ENCODE measurements around the gene SH3PXD2A. TPM values are rescaled to one million over a fixed set of nuclear protein-coding genes. Genes with fewer than 3 reads are reported as not detected.

Gene SH3PXD2A
- total and polyA plus RNA-seq, 12 donors: 5.7 to 34.5 (median 19.2) TPM

DNA sequence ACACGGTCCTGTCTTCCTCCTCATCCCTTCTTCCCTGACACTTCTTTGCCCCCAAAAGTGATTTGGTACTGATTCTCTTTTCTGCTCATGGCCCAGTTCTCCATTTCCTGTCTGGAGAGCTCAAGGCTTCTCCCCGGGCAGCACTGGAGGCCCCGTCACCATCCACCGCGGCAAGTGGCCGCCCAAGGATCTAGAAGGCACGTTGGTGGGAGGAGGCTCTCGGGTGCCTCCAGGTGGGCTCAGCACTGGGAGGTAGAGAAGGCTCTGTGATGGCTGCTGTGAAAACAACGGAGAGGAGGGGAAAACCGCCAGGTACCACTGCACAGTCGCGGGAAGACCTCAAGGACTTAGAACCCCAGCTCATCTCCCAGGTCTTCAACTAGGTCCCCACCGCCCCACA lies 227.5 kb downstream of the SH3PXD2A start:
- H3K36me3 ChIP-seq (replicated peaks in 1 of 2): peaks cover 0 to 45% of the 10 kb centered on the region in 2 donors
- no peak overlapping the region for H3K27ac ChIP-seq
- intact Hi-C loops (cut with DNase I): no loop called here
- H3K4me3 ChIP-seq: no peak overlapping the region
- no peaks in the 10 kb centered on the region for H3K9me3 ChIP-seq (replicated peaks in 1 of 3)
- no peak for DNase-seq
- 95 to 97% (median 96%) methylated on average over 9 to 13 of the region's 13 CpGs for WGBS, 4 donors
- H3K4me1 ChIP-seq (replicated peaks in 1 of 2): no peaks in the 10 kb centered on the region
- no peaks in the 10 kb centered on the region for H3K27me3 ChIP-seq
- no peak for TF ChIP-seq POLR2A (IDR thresholded peaks at IDR 0.05)
- TF ChIP-seq CTCF (IDR thresholded peaks at IDR 0.05): no peak

DNA sequence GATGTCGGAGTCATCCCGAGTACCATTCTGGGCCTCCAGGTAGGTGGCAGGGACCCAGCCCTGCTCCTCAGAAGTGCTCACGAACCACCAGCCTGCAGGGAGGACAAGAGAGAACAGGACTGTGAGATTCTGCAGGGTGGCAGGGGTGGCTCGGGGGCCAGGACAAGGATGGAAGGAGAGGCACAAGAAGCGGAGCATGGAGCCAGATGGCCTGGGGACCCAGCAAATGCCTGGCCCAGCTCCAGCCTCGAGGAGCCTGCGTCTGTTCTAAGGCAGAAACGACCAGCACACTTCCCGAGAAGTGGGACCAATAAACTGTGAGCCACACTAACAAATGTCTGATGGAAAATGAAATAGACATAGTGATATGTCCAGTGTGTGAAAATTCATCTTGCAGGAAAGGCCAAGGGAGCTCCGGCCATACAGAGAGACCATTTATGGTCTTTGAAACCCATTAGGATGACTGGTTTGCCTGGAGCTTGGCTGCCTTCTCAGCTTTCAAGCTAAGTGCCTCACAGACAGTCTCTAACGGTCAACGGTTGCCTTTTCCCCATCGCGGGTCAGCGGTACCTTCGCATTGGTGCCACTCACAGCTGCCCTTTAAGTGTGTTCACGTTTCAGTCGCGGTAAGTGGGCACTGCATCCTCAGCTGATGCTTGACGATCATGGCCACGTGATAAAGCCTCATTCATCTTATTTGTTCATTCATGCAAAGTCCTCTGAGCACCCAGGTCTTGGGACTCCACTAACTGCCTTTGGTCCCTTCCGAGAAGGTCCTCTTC lies 228.1 kb downstream of the SH3PXD2A start:
- H3K36me3 ChIP-seq (replicated peaks in 1 of 2): peaks cover 0 to 51% of the 10 kb centered on the region in 2 donors

DNA sequence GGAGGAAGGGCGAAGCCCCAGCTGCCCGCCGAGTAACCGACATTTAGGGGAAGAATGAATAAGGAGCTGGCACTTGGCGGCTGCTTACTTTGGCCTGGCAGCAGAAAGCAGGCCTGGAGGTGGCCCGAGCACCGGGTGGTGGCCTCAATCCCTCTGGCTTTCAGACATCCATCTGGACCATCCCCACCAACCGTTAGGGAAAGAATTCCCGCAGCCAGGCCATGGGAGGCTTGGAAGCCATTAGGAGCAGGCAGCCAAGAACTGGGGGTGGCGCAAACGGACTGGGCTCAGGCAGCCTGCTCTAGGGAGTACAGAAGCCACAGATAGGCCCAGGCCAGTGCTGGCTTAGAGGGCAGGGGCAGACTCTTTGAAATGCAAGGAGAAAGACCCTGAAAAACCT lies 229.2 kb downstream of the SH3PXD2A start:
- Histone ChIP-seq H3K27me3 (no peaks in the 10 kb centered on the region), H3K4me3 (no peak overlapping the region), H3K36me3 (replicated peaks in 1 of 2) (peaks cover 0 to 62% of the 10 kb centered on the region in 2 donors), H3K4me1 (replicated peaks in 1 of 2) (no peaks in the 10 kb centered on the region), H3K9me3 (replicated peaks in 1 of 3) (no peaks in the 10 kb centered on the region), H3K27ac (no peak overlapping the region)
- intact Hi-C loops (cut with DNase I): no loop called here
- no peak for DNase-seq
- TF ChIP-seq POLR2A (IDR thresholded peaks at IDR 0.05): no peak
- TF ChIP-seq CTCF (IDR thresholded peaks at IDR 0.05): no peak
- WGBS, 4 donors: 87 to 92% (median 89%) methylated on average over 6 to 11 of the region's 11 CpGs

More for the DNA sequence above, 228.1 kb downstream of the SH3PXD2A start:
- Histone ChIP-seq H3K9me3 (replicated peaks in 1 of 3) (no peaks in the 10 kb centered on the region), H3K4me1 (replicated peaks in 1 of 2) (no peaks in the 10 kb centered on the region), H3K4me3 (no peak overlapping the region), H3K27ac (no peak overlapping the region), H3K27me3 (no peaks in the 10 kb centered on the region)
- intact Hi-C loops (cut with DNase I): no loop called here
- DNase-seq: no peak
- no peak for TF ChIP-seq POLR2A (IDR thresholded peaks at IDR 0.05)
- TF ChIP-seq CTCF (IDR thresholded peaks at IDR 0.05): no peak
- WGBS, 4 donors: 88 to 93% (median 91%) methylated on average over 21 to 22 of the region's 22 CpGs

GRCh38 chr10:103622935-103623574 lies 232.3 kb downstream of the SH3PXD2A start:
- TF ChIP-seq POLR2A (IDR thresholded peaks at IDR 0.05): no peak
- no peak for TF ChIP-seq CTCF (IDR thresholded peaks at IDR 0.05)
- peaks cover 0 to 71% of the 10 kb centered on the region in 2 donors for H3K36me3 ChIP-seq (replicated peaks in 1 of 2)

More at GRCh38 chr10:103622935-103623574, 232.3 kb downstream of the SH3PXD2A start:
- DNase-seq: no peak
- H3K27ac ChIP-seq: peak overlapping the region in 1 of 5 donors; percentile 49
- H3K27me3 ChIP-seq: no peaks in the 10 kb centered on the region
- intact Hi-C loops (cut with DNase I): no loop called here
- no peak overlapping the region for H3K4me3 ChIP-seq
- WGBS, 4 donors: 87 to 92% (median 90%) methylated on average over 6 to 11 of the region's 11 CpGs
- peaks cover 0 to 18% of the 10 kb centered on the region in 2 donors for H3K4me1 ChIP-seq (replicated peaks in 1 of 2)
- no peaks in the 10 kb centered on the region for H3K9me3 ChIP-seq (replicated peaks in 1 of 3)

Data from adrenal gland (tissue), 12 donors.